Esophagus squamous epithelium (tissue), 4 donors: Measurements from ENCODE around the gene CPNE4.

Source experiments
- POLR2A ChIP-seq, 4 donors: fragments of 450-650 bp; IDR thresholded peaks; one replicate each; pipeline ENCODE4 v1.6.1; 2017; ENCODE audit warnings: antibody characterized with exemption in 4 of 4, mild to moderate bottlenecking in 4 of 4, moderate library complexity in 3 of 4
- TF ChIP-seq, protein P1 (sequence below), 6 experiments: fragments of 450-650 bp in 4 of 6; fragments of 200-600 bp in 2 of 6; sonication (generic) in 2 of 6; IDR thresholded peaks; one replicate each; pipeline ENCODE4 v1.5.1; 2016 to 2019; ENCODE audit warnings: antibody characterized with exemption in 6 of 6, mild to moderate bottlenecking in 4 of 6, moderate library complexity in 4 of 6

GRCh38 chr3:131849616-131850015 is 185.2 kb downstream of the CPNE4 start:
- TF ChIP-seq POLR2A (IDR thresholded peaks at IDR 0.05): no peak
- TF ChIP-seq, protein P1, sequence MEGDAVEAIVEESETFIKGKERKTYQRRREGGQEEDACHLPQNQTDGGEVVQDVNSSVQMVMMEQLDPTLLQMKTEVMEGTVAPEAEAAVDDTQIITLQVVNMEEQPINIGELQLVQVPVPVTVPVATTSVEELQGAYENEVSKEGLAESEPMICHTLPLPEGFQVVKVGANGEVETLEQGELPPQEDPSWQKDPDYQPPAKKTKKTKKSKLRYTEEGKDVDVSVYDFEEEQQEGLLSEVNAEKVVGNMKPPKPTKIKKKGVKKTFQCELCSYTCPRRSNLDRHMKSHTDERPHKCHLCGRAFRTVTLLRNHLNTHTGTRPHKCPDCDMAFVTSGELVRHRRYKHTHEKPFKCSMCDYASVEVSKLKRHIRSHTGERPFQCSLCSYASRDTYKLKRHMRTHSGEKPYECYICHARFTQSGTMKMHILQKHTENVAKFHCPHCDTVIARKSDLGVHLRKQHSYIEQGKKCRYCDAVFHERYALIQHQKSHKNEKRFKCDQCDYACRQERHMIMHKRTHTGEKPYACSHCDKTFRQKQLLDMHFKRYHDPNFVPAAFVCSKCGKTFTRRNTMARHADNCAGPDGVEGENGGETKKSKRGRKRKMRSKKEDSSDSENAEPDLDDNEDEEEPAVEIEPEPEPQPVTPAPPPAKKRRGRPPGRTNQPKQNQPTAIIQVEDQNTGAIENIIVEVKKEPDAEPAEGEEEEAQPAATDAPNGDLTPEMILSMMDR (IDR thresholded peaks at IDR 0.05): no peak
